GM23248 (cell line): ENCODE measurements around the gene ZNF724. TPM values are rescaled to one million over a fixed set of nuclear protein-coding genes. Genes with fewer than 3 reads are reported as not detected.

ENCODE experiments used
- DNase-seq: peaks from one replicate; pipeline ENCODE4 v3.0.0-alpha.2; 2015
- H2AFZ ChIP-seq: fragments of 200-600 bp; sonication (generic); 2 replicates; pipeline ENCODE4 v1.6.1; 2016; ENCODE audit warnings: antibody characterized with exemption
- H3F3A ChIP-seq: fragments of 200-600 bp; sonication (generic); 2 replicates; pipeline ENCODE4 v1.6.1; 2016; ENCODE audit warnings: mild to moderate bottlenecking, antibody characterized with exemption, mixed run types; ENCODE audit not compliant: insufficient read depth
- H3K27ac ChIP-seq: fragments of 200-600 bp; sonication (generic); 2 replicates; pipeline ENCODE4 v1.5.1; 2016; ENCODE audit warnings: mild to moderate bottlenecking
- H3K27me3 ChIP-seq: fragments of 200-600 bp; sonication (generic); replicated peaks from 2 replicates; pipeline ENCODE4 v1.6.1; 2016; ENCODE audit warnings: mild to moderate bottlenecking; ENCODE audit not compliant: insufficient read depth
- H3K36me3 ChIP-seq: fragments of 200-600 bp; sonication (generic); 2 replicates; pipeline ENCODE4 v1.6.1; 2016; ENCODE audit warnings: low read depth, mild to moderate bottlenecking
- H3K4me1 ChIP-seq: fragments of 200-600 bp; sonication (generic); 2 replicates; pipeline ENCODE4 v1.6.1; 2016; ENCODE audit warnings: mild to moderate bottlenecking; ENCODE audit not compliant: insufficient read depth
- H3K4me2 ChIP-seq: fragments of 200-600 bp; sonication (generic); one replicate; pipeline ENCODE4 v1.6.1; 2016; ENCODE audit warnings: mild to moderate bottlenecking; ENCODE audit not compliant: unreplicated experiment
- H3K4me3 ChIP-seq: fragments of 200-600 bp; sonication (generic); 2 replicates; pipeline ENCODE4 v1.5.1; 2016; ENCODE audit warnings: mild to moderate bottlenecking
- H3K79me2 ChIP-seq: fragments of 200-600 bp; sonication (generic); 2 replicates; pipeline ENCODE4 v1.6.1; 2016; ENCODE audit warnings: mild to moderate bottlenecking; ENCODE audit not compliant: insufficient read depth
- H3K9ac ChIP-seq: fragments of 200-600 bp; sonication (generic); 2 replicates; pipeline ENCODE4 v1.6.1; 2016; ENCODE audit warnings: mild to moderate bottlenecking
- H3K9me2 ChIP-seq: fragments of 200-600 bp; sonication (generic); 2 replicates; pipeline ENCODE4 v1.6.1; 2016; ENCODE audit warnings: mixed run types, mild to moderate bottlenecking, moderate library complexity; ENCODE audit not compliant: insufficient read depth
- H3K9me3 ChIP-seq: fragments of 200-600 bp; sonication (generic); one replicate; pipeline ENCODE4 v1.6.1; 2017; ENCODE audit warnings: low read depth
- H4K20me1 ChIP-seq: fragments of 200-600 bp; sonication (generic); 2 replicates; pipeline ENCODE4 v1.6.0; 2016; ENCODE audit not compliant: insufficient read depth
- EZH2 ChIP-seq: fragments of 200-600 bp; sonication (generic); IDR thresholded peaks from 2 replicates; pipeline ENCODE4 v1.6.1; 2018; ENCODE audit warnings: antibody characterized with exemption, mild to moderate bottlenecking; ENCODE audit not compliant: insufficient read depth, poor library complexity, severe bottlenecking
- EZH2phosphoT487 ChIP-seq: fragments of 200-600 bp; sonication (generic); IDR thresholded peaks from 2 replicates; pipeline ENCODE4 v1.6.1; 2018; ENCODE audit warnings: antibody characterized with exemption, moderate library complexity, mild to moderate bottlenecking, low read depth; ENCODE audit not compliant: insufficient read depth
- WGBS, 2 experiments: methylation state at CpG; one replicate each; pipeline ENCODE4 v1.1.6; 2015 to 2017; ENCODE audit warnings: low lambda C conversion rate in 2 of 2, low coverage in 1 of 2; ENCODE audit errors: missing lambda C conversion rate in 2 of 2; 5-methylcytosine and 5-hydroxymethylcytosine counted together
- in situ Hi-C: fragments of 300-500 bp; cut with MboI; formaldehyde crosslinking; loops from 2 replicates; pipeline ENCODE4 v1.15.0; 2020
- polyA plus RNA-seq: library from polyadenylated mRNA; unstranded; fragments of >200 nt; fragmentation: Nextera tagmentation; extraction: Ambion mirVana; gene quantifications from 2 replicates; pipeline ENCODE4 v1.2.1, GENCODE V29; 2016
- total RNA-seq: library from RNA; depleted of rRNA; stranded (reverse); fragments of >200 nt; shearing (Covaris generic); gene quantifications from 2 replicates; pipeline ENCODE4 v1.2.3, GENCODE V29; 2014

The ZNF724 gene
- total and polyA plus RNA-seq, 2 experiments from 2014 or later = 1.3 to 4.3 TPM

DNA sequence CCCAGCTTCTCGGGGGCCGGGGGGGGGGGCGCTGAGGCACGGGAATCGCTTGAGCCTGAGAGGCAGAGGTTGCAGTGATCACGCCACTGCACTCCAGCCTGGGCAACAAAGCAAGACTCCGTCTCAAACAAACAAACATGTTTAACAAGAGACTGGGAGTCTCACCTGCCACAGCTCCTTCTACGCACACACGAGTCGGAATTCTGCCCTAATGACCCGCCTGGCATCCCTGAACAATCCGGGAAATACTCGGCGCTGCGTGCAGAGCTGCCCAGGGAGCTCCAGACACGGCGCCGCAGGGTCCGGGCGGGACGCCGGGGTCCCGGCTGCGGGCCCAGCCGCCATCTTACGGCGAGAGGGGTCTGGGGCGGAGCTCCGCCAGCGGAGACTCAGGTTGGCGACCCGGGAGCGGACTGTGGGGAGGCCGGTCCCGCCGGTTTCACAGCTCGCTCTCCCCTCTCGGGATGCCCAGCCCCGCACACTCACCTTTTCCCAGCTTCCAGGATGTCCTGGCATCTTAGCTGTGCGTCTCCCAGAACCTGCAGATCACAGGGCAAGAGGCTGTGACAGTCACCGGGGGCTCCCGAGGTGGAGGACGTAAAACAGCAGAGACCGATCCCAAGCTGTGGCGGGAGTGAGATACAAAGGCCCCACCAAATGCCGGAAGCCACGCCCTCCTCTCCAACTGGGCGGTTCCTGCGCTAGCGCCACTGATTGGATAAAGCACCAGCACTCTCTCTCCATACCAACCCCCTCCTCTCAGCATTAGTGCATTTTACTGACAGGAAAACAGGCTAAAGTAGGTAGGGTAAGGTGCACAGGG is 23.6 kb upstream of the ZNF724 start:
- 1 to 3% methylated on average over 46 to 47 of the region's 50 CpGs for WGBS, 2 experiments
- Histone ChIP-seq H3K36me3 (no peaks in the 10 kb centered on the region; the same call in 1 of the 2 replicates), H3K9me2 (no peaks in the 10 kb centered on the region), H3K4me1 (no peaks in the 10 kb centered on the region), H3K27ac (peak overlapping the region; percentile 49), H3K27me3 (no peaks in the 10 kb centered on the region), H3K4me2 (peak overlapping the region; percentile 73), H3K9ac (peak overlapping the region; percentile 85), H3K9me3 (no peaks in the 10 kb centered on the region), H3F3A (no peaks in the 10 kb centered on the region), H3K4me3 (peak overlapping the region; percentile 91), H4K20me1 (no peaks in the 10 kb centered on the region), H2AFZ (peak overlapping the region; percentile 94), H3K79me2 (no peaks in the 10 kb centered on the region)
- DNase-seq = peak; percentile 93
- TF ChIP-seq EZH2 = no peak
- TF ChIP-seq EZH2phosphoT487 = no peak
- in situ Hi-C loops = no loop called here

DNA sequence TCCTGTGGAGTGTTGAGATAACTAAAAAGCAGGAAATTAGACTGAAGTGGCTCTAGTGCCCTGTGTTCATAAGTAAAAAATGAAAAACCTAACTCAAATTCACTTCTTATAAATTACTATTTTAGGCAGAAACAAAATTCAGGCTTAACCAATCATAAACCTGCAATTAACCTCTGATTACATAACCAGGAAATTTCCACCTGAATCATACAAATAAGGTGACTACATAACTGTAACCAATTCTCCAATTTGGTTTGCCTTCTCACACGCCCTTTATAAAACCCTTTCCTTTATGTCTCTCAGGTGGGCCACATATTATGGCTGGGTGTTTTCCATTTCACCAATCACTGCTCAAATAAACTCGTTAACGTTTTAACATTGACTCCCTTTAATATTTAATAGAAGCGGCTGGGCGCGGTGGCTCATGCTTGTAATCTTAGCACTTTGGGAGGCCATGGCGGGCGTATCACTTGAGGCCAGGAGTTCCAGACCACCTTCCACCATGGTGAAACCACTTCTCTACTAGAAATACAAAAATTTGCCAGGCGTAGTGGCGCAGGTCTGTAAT is 22.9 kb upstream of the ZNF724 start:
- H3K4me1 ChIP-seq = no peaks in the 10 kb centered on the region
- no peaks in the 10 kb centered on the region for H3F3A ChIP-seq
- H4K20me1 ChIP-seq = no peaks in the 10 kb centered on the region
- 1 to 3% methylated on average over 10 of the region's 10 CpGs for WGBS, 2 experiments
- peak overlapping the region; percentile 91 for H3K4me3 ChIP-seq
- peak overlapping the region; percentile 85 for H3K9ac ChIP-seq
- peak overlapping the region; percentile 94 for H2AFZ ChIP-seq
- H3K79me2 ChIP-seq = no peaks in the 10 kb centered on the region
- H3K9me2 ChIP-seq = no peaks in the 10 kb centered on the region
- no peaks in the 10 kb centered on the region for H3K27me3 ChIP-seq
- peak overlapping the region; percentile 49 for H3K27ac ChIP-seq
- H3K9me3 ChIP-seq = no peaks in the 10 kb centered on the region
- in situ Hi-C loops = no loop called here
- TF ChIP-seq EZH2 (no peak), EZH2phosphoT487 (no peak)
- no peak for DNase-seq
- H3K4me2 ChIP-seq = peak overlapping the region; percentile 73
- H3K36me3 ChIP-seq = no peaks in the 10 kb centered on the region; the same call in 1 of the 2 replicates

DNA sequence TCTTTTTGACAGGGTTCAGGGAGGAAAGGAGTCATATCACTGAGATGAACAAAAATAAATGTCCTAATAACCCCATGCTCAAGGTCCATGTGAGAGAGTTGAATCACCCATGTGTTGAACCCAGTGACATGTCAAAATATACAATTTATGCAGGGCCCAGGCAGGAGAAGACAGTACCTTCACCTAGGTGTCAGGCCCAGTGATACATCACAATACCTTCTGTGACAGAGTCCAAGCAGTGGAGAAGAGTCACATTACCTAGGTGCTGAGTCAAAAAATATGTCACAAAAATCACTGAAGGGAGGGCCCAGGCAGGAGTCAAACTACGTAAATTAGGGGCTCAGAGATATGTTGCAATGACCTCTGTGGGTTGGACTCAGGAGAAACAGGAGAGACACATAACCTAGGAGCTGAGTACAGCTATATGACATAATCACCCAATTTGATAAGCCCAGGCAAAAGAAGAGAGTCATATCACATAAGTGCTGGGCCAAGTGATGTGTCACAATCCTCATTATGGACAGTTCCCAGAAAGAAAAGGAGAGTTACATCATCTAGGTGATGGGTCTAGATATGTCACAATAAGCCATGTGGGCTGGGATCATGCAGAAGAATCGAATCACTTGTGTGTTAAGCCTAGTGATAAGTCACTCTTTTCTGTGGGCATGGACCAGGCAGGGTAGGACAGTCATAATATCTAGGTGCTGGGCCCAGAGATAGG is 13.8 kb upstream of the ZNF724 start:
- in situ Hi-C loops = no loop called here
- no peak overlapping the region for H3K27ac ChIP-seq
- no peaks in the 10 kb centered on the region for H3K79me2 ChIP-seq
- H3K36me3 ChIP-seq = no peaks in the 10 kb centered on the region
- no peak for TF ChIP-seq EZH2phosphoT487
- no peak for TF ChIP-seq EZH2
- no peak overlapping the region for H2AFZ ChIP-seq
- WGBS, 2 experiments = 89 to 92% methylated on average over 2 of the region's 2 CpGs
- no peaks in the 10 kb centered on the region for H3K9me2 ChIP-seq
- no peak overlapping the region for H3K4me3 ChIP-seq
- H3K27me3 ChIP-seq = no peaks in the 10 kb centered on the region
- H4K20me1 ChIP-seq = no peaks in the 10 kb centered on the region
- H3F3A ChIP-seq = no peaks in the 10 kb centered on the region
- H3K9me3 ChIP-seq = no peaks in the 10 kb centered on the region
- DNase-seq = peak; percentile 16
- H3K4me2 ChIP-seq = no peak overlapping the region
- H3K9ac ChIP-seq = no peak overlapping the region
- no peaks in the 10 kb centered on the region for H3K4me1 ChIP-seq

- no peaks in the 10 kb centered on the region for H3K9me3 ChIP-seq
- no peaks in the 10 kb centered on the region for H3K9me2 ChIP-seq
- H3K4me1 ChIP-seq = no peaks in the 10 kb centered on the region
- H2AFZ ChIP-seq = no peak overlapping the region
- H3K27ac ChIP-seq = no peak overlapping the region
- H3K36me3 ChIP-seq = no peaks in the 10 kb centered on the region
- WGBS, 2 experiments = 48 to 50% methylated on average over 2 of the region's 2 CpGs
- no peak for DNase-seq
- in situ Hi-C loops = no loop called here
- no peak overlapping the region for H3K4me3 ChIP-seq
- H3K79me2 ChIP-seq = no peaks in the 10 kb centered on the region
- TF ChIP-seq EZH2 = no peak
- TF ChIP-seq EZH2phosphoT487 = no peak
- H3K9ac ChIP-seq = no peak overlapping the region
- H3K27me3 ChIP-seq = no peaks in the 10 kb centered on the region
- H3K4me2 ChIP-seq = no peak overlapping the region
- no peaks in the 10 kb centered on the region for H3F3A ChIP-seq
- no peaks in the 10 kb centered on the region for H4K20me1 ChIP-seq
These were observed 13.2 kb upstream of the ZNF724 start for GRCh38 chr19:23263396-23263795.
